ENCODE results near the gene XKR8. TPM values are rescaled to one million over a fixed set of nuclear protein-coding genes. Genes with fewer than 3 reads are reported as not detected.

Gene XKR8
- total RNA-seq (1 to 10 TPM; 3.3 to 8.1 (median 4.5) TPM), polyA plus RNA-seq (1 to 10 TPM; 3.4 to 6.3 TPM)
- long read RNA-seq, donor 1, transcript XKR8-201 (3 exons, 2,692 nt) = major isoform, 12 of 14 reads
- long read RNA-seq, donor 1, partial matches to known transcripts = 1 of 14 reads
- long read RNA-seq, donor 1, other reads (novel, unspliced or antisense) = 1 of 14 reads
- long read RNA-seq, donor 2, transcript XKR8-201 (3 exons, 2,692 nt) = major isoform, 20 of 28 reads
- long read RNA-seq, donor 2, partial matches to known transcripts = 3 of 28 reads
- long read RNA-seq, donor 2, other reads (novel, unspliced or antisense) = 5 of 28 reads
- long read RNA-seq, donor 3, transcript XKR8-201 (3 exons, 2,692 nt) = major isoform, 10 of 13 reads
- long read RNA-seq, donor 3, partial matches to known transcripts = 1 of 13 reads
- long read RNA-seq, donor 3, other reads (novel, unspliced or antisense) = 2 of 13 reads

GRCh38 chr1:27959792-27960603, at the start of gene XKR8:
Gene XKR8, plus strand, starts transcription at chr1:27959973. Its CDS starts 97 bp downstream, at chr1:27960070.
- peak within 1 kb of the TSS; percentile 32 to 93 (median 74) for H3K4me3 ChIP-seq
- H3K36me3 ChIP-seq = peaks cover 0 to 18% (median 15%) of the 10 kb centered on the region in 9 donors
- H3K4me1 ChIP-seq = peaks cover 0 to 34% (median 18%) of the 10 kb centered on the region in 12 donors
- peak within 1 kb of the TSS; percentile 33 to 96 (median 91) for H3K27ac ChIP-seq
- no peaks in the 10 kb centered on the region for H3K9me3 ChIP-seq
- 6 to 22% (median 13%) methylated on average over 26 to 68 of the region's 68 CpGs for WGBS, 4 donors
- intact Hi-C loops (cut with DNase I) = no loop called here
- H3K27me3 ChIP-seq = no peaks in the 10 kb centered on the region
- DNase-seq (peak; percentile 85 to 94 (median 87)), ATAC-seq (peak; percentile 82 to 96 (median 96))
- TF ChIP-seq, protein P1, sequence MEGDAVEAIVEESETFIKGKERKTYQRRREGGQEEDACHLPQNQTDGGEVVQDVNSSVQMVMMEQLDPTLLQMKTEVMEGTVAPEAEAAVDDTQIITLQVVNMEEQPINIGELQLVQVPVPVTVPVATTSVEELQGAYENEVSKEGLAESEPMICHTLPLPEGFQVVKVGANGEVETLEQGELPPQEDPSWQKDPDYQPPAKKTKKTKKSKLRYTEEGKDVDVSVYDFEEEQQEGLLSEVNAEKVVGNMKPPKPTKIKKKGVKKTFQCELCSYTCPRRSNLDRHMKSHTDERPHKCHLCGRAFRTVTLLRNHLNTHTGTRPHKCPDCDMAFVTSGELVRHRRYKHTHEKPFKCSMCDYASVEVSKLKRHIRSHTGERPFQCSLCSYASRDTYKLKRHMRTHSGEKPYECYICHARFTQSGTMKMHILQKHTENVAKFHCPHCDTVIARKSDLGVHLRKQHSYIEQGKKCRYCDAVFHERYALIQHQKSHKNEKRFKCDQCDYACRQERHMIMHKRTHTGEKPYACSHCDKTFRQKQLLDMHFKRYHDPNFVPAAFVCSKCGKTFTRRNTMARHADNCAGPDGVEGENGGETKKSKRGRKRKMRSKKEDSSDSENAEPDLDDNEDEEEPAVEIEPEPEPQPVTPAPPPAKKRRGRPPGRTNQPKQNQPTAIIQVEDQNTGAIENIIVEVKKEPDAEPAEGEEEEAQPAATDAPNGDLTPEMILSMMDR (IDR thresholded peaks at IDR 0.05) = peak in 11 of 12 donors; percentile 7 to 58 (median 35)
- TF ChIP-seq POLR2A (IDR thresholded peaks at IDR 0.05) = peak in 1 of 2 donors; percentile 71

DNA sequence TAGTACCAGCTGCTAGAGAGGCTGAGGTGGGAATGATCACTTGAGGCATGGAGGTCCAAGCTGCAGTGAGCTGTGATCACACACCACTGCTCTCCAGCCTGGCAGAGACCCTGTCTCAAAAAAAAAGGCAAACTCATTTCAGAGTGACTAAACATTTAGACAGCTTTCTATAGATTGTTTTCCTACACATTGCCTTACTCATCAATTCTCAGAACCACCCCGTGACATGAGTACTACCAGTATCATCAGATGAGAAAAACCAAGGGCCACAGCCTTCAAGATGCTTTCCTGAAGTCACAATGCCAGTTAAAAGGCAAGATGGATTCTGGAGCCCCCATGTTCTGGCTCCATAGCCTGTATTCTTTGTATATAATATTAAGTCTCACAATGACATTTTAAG, 47.3 kb upstream of the XKR8 start:
- TF ChIP-seq, protein P1 (IDR thresholded peaks at IDR 0.05) = no peak
- TF ChIP-seq POLR2A (IDR thresholded peaks at IDR 0.05) = no peak
- Histone ChIP-seq H3K9me3 (peaks cover 0 to 10% (median 6%) of the 10 kb centered on the region in 12 donors), H3K4me3 (no peak overlapping the region), H3K36me3 (peaks cover 0 to 54% (median 40%) of the 10 kb centered on the region in 9 donors), H3K4me1 (peaks cover 0 to 21% (median 7%) of the 10 kb centered on the region in 12 donors), H3K27me3 (no peaks in the 10 kb centered on the region), H3K27ac (no peak overlapping the region)
- no peak for DNase-seq
- 88 to 100% (median 95%) methylated on average over 1 of the region's 1 CpG for WGBS, 4 donors
- intact Hi-C loops (cut with DNase I) = no loop called here
- no peak for ATAC-seq

GRCh38 chr1:27915082-27915575, 44.6 kb upstream of the XKR8 start:
- DNase-seq (no peak), ATAC-seq (no peak)
- 56 to 66% (median 61%) methylated on average over 7 of the region's 7 CpGs for WGBS, 4 donors
- peak overlapping the region in 10 of 12 donors; percentile 3 to 91 (median 78) for H3K4me3 ChIP-seq
- H3K27ac ChIP-seq = peak overlapping the region in 10 of 12 donors; percentile 9 to 88 (median 77)
- peaks cover 0 to 29% (median 19%) of the 10 kb centered on the region in 9 donors for H3K36me3 ChIP-seq
- no peak for TF ChIP-seq POLR2A (IDR thresholded peaks at IDR 0.05)
- TF ChIP-seq, protein P1 (IDR thresholded peaks at IDR 0.05) = no peak
- H3K27me3 ChIP-seq = no peaks in the 10 kb centered on the region
- intact Hi-C loops (cut with DNase I) = no loop called here
- peaks cover 0 to 21% (median 7%) of the 10 kb centered on the region in 12 donors for H3K4me1 ChIP-seq
- H3K9me3 ChIP-seq = peaks cover 0 to 10% (median 6%) of the 10 kb centered on the region in 12 donors

All from heart left ventricle (tissue), 16 donors.